GM21576 (cell line): ENCODE results near the gene C2CD2.
"Not testable (repeated sequence)": the region's sequence is repeated elsewhere in the genome, so short reads cannot be mapped to it uniquely, and the experiment has no call there.

ENCODE experiments used
- ATAC-seq: cut with Tn5 transposase; IDR thresholded peaks from one replicate; pipeline ENCODE4 v1.9.1; 2021; ENCODE audit warnings: mild to moderate bottlenecking, moderate library complexity; ENCODE audit not compliant: unreplicated experiment

The C2CD2 gene

GRCh38 chr21:41953831-41954653 lies at the start of gene C2CD2:
TSS of gene C2CD2 (minus strand) at chr21:41954018. CDS start at chr21:41953648, 370 bp downstream.
- ATAC-seq = no peak

GRCh38 chr21:42003051-42003461 lies 49.2 kb upstream of the C2CD2 start:
- ATAC-seq = no peak

GRCh38 chr21:42002421-42002958 lies 48.7 kb upstream of the C2CD2 start:
- peak; percentile 69 for ATAC-seq

- ATAC-seq = no peak
Observed at GRCh38 chr21:42001781-42002180, 48.0 kb upstream of the C2CD2 start.

GRCh38 chr21:42000908-42001307 lies 47.1 kb upstream of the C2CD2 start:
- no peak for ATAC-seq

- no peak for ATAC-seq
Observed at GRCh38 chr21:41997657-41998056, 43.8 kb upstream of the C2CD2 start.

- no peak for ATAC-seq
Observed at GRCh38 chr21:41995577-41995976, 41.8 kb upstream of the C2CD2 start.

- not testable (repeated sequence) for ATAC-seq
Observed at GRCh38 chr21:41994613-41995012, 40.8 kb upstream of the C2CD2 start.

- ATAC-seq = no peak
Observed at GRCh38 chr21:41993744-41994143, 39.9 kb upstream of the C2CD2 start.

GRCh38 chr21:41992576-41992975 lies 38.8 kb upstream of the C2CD2 start:
- ATAC-seq = no peak

- no peak for ATAC-seq
Observed at GRCh38 chr21:41991659-41992058, 37.8 kb upstream of the C2CD2 start.

GRCh38 chr21:41989698-41990097 lies 35.9 kb upstream of the C2CD2 start:
- ATAC-seq = no peak

GRCh38 chr21:41987310-41987709 lies 33.5 kb upstream of the C2CD2 start:
- no peak for ATAC-seq

GRCh38 chr21:41985662-41986416 lies 32.0 kb upstream of the C2CD2 start:
- ATAC-seq = no peak

GRCh38 chr21:41983229-41983628 lies 29.4 kb upstream of the C2CD2 start:
- ATAC-seq = no peak

GRCh38 chr21:41980561-41980960 lies 26.7 kb upstream of the C2CD2 start:
- no peak for ATAC-seq

- no peak for ATAC-seq
Observed at GRCh38 chr21:41979751-41980369, 26.0 kb upstream of the C2CD2 start.

- no peak for ATAC-seq
Observed at GRCh38 chr21:41979335-41979734, 25.5 kb upstream of the C2CD2 start.

GRCh38 chr21:41977034-41977950 lies 23.5 kb upstream of the C2CD2 start:
- ATAC-seq = no peak

GRCh38 chr21:41976611-41977010 lies 22.8 kb upstream of the C2CD2 start:
- ATAC-seq = no peak
